GM12872 (cell line): ENCODE measurements around the gene PDE7B.

Experiments
- CTCF ChIP-seq: IDR thresholded peaks from 3 replicates; pipeline ENCODE4 v1.5.1; 2011; ENCODE audit warnings: low read depth, mild to moderate bottlenecking, low read length, moderate library complexity; ENCODE audit not compliant: insufficient read depth

The PDE7B gene

GRCh38 chr6:136210398-136211165 is 359.1 kb downstream of the PDE7B start:
- no peak for TF ChIP-seq CTCF

- no peak for TF ChIP-seq CTCF
These were observed 361.1 kb downstream of the PDE7B start for GRCh38 chr6:136212608-136213007.

- no peak for TF ChIP-seq CTCF
These were observed 361.6 kb downstream of the PDE7B start for GRCh38 chr6:136213012-136213539.

GRCh38 chr6:136213853-136214252 is 362.4 kb downstream of the PDE7B start:
- no peak for TF ChIP-seq CTCF

- no peak for TF ChIP-seq CTCF
These were observed 365.3 kb downstream of the PDE7B start for GRCh38 chr6:136216503-136217401.

GRCh38 chr6:136225496-136225895 is 374.0 kb downstream of the PDE7B start:
- TF ChIP-seq CTCF, result no peak

- TF ChIP-seq CTCF, result peak; percentile 99
These were observed 374.6 kb downstream of the PDE7B start for GRCh38 chr6:136226027-136226673.
